Right renal cortex interstitium (tissue), 3 donors: Measurements from ENCODE around the gene PTPRT. TPM values are rescaled to one million over a fixed set of nuclear protein-coding genes. Genes with fewer than 3 reads are reported as not detected.
A peak's percentile ranks its signal among the peaks of the same experiment; 100 is the strongest.

ENCODE experiments used
- DNase-seq, 3 donors: peaks; one replicate each; pipeline ENCODE4 v3.0.0-alpha.2; 2013; ENCODE audit warnings: low read depth in 3 of 3, low spot score in 2 of 3
- polyA plus RNA-seq, 3 donors: library from polyadenylated mRNA; unstranded; fragments of 120-200 nt; gene quantifications; one replicate each; pipeline ENCODE4 v1.2.1, GENCODE V29; 2013; ENCODE audit not compliant: insufficient read length in 3 of 3

PTPRT gene
- polyA plus RNA-seq, 3 donors: 0.33 to 1.4 (median 1.0) TPM

- peak in 2 of 3 donors; percentile 6 to 9 for DNase-seq
Measured at GRCh38 chr20:42041000-42041565, 1148.6 kb downstream of the PTPRT start.

GRCh38 chr20:42027746-42028268 is 1161.9 kb downstream of the PTPRT start:
- no peak for DNase-seq

GRCh38 chr20:42026599-42026998 is 1163.1 kb downstream of the PTPRT start:
- DNase-seq: no peak

- peak; percentile 34 to 61 (median 47) for DNase-seq
Measured at GRCh38 chr20:42024653-42025052, 1165.1 kb downstream of the PTPRT start.
